Adrenal gland (tissue), 12 donors: ENCODE results near the gene ACHE. TPM values are rescaled to one million over a fixed set of nuclear protein-coding genes. Genes with fewer than 3 reads are reported as not detected.
A peak's percentile ranks its signal among the peaks of the same experiment; 100 is the strongest.
"Not testable (repeated sequence)": the region's sequence is repeated elsewhere in the genome, so short reads cannot be mapped to it uniquely, and the experiment has no call there.

Experiments
- DNase-seq, 7 donors: peaks; one replicate each; pipeline ENCODE4 v3.0.0-alpha.2; 2019 to 2020
- H3K27ac ChIP-seq, 5 donors: fragments of 200-600 bp; sonication (generic) in 4 of 5; 1 replicate in 3 of 5; 2 replicates in 2 of 5; pipeline versions ENCODE4 v1.5.1 to v1.8.0; 2016 to 2020; ENCODE audit warnings: mild to moderate bottlenecking in 1 of 5
- H3K27me3 ChIP-seq: fragments of 200-600 bp; 2 replicates; pipeline ENCODE4 v1.8.0; 2021
- H3K36me3 ChIP-seq, 2 donors: fragments of 200-600 bp; replicated peaks in 1 of 2; 1 replicate in 1 of 2; 2 replicates in 1 of 2; pipeline versions ENCODE4 v1.5.1 to v1.8.0; 2018 to 2022
- H3K4me1 ChIP-seq, 2 donors: fragments of 200-600 bp; replicated peaks in 1 of 2; 1 replicate in 1 of 2; 2 replicates in 1 of 2; pipeline versions ENCODE4 v1.5.1 to v1.8.0; 2018 to 2021
- H3K4me3 ChIP-seq, 4 donors: fragments of 200-600 bp; sonication (generic) in 3 of 4; one replicate each; pipeline ENCODE4 v1.5.1; 2016 to 2018
- H3K9me3 ChIP-seq, 3 donors: fragments of 200-600 bp; sonication (generic) in 1 of 3; replicated peaks in 1 of 3; 1 replicate in 2 of 3; 2 replicates in 1 of 3; pipeline versions ENCODE4 v1.5.1 to v1.8.0; 2016 to 2021
- CTCF ChIP-seq, 6 experiments: fragments of 450-650 bp in 4 of 6; fragments of 200-600 bp in 2 of 6; sonication (generic) in 1 of 6; IDR thresholded peaks; 1 replicate in 5 of 6; 2 replicates in 1 of 6; pipeline versions ENCODE4 v1.5.1 to v1.8.0; 2016 to 2021; ENCODE audit warnings: antibody characterized with exemption in 6 of 6, mild to moderate bottlenecking in 2 of 6, moderate library complexity in 1 of 6
- POLR2A ChIP-seq, 2 donors: fragments of 450-650 bp; IDR thresholded peaks; one replicate each; pipeline ENCODE4 v1.6.1; 2017; ENCODE audit warnings: antibody characterized with exemption in 2 of 2, mild to moderate bottlenecking in 2 of 2, moderate library complexity in 1 of 2
- WGBS, 4 donors: extraction: QIAGEN DNeasy Blood & Tissue Kit in 2 of 4; methylation state at CpG; one replicate each; pipeline versions ENCODE4 v1.1.5 to v1.1.7; 2013 to 2017; 5-methylcytosine and 5-hydroxymethylcytosine counted together
- intact Hi-C, 2 donors: fragments of 100-400 bp; cut with DNase I; formaldehyde crosslinking; loops; one replicate each; pipeline versions ENCODE4 v1.14.1 to v1.15.0; 2022 to 2023
- polyA plus RNA-seq, 3 donors: library from polyadenylated mRNA; stranded (reverse); fragments of 200-250 nt in 2 of 3; fragments of 350-450 nt in 1 of 3; fragmentation: Illumina TruSeq in 1 of 3; extraction: RNeasy Lipid Tissue Mini Kit (QIAGEN cat#74804) in 1 of 3; gene quantifications; one replicate each; pipeline ENCODE4 v1.2.3, GENCODE V29; 2013 to 2014
- total RNA-seq, 9 donors: library from RNA; depleted of rRNA in 4 of 9; stranded (reverse); fragments of >200 nt in 4 of 9; fragments of 120-200 nt in 1 of 9; fragmentation: NEBNext Ultra II Directional in 1 of 9; extraction: Animal tissue kit (Norgen Biotek cat#: 25700) in 1 of 9; gene quantifications; one replicate each; pipeline versions ENCODE4 v1.1.0 to v1.2.4, GENCODE V29; 2013 to 2023
- donor health status: healthy with polysubstance abuse.
- donor health status: Bipolar disorder and iron deficiency.
- donor health status: DM: yes; HTN: yes; CAD: no.
- donor health status: DM: no; HTN: no; CAD: no.
- donor health status: DM: no; HTN: no; CAD: no.
- donor health status: DM: yes; HTN: yes; CAD: no.

The ACHE gene
- total and polyA plus RNA-seq, 12 donors, result 0.26 to 10.2 (median 2.1) TPM

GRCh38 chr7:100914879-100915447 lies 19.3 kb upstream of the ACHE start:
- TF ChIP-seq POLR2A (IDR thresholded peaks at IDR 0.05) (no peak), CTCF (IDR thresholded peaks at IDR 0.05) (no peak)
- Histone ChIP-seq H3K27ac (no peak overlapping the region), H3K9me3 (no peaks in the 10 kb centered on the region), H3K36me3 (no peaks in the 10 kb centered on the region), H3K4me3 (no peak overlapping the region), H3K27me3 (no peaks in the 10 kb centered on the region), H3K4me1 (no peaks in the 10 kb centered on the region)
- WGBS, 4 donors, result 77 to 83% (median 81%) methylated on average over 8 of the region's 8 CpGs
- intact Hi-C loops, result no loop called here
- no peak for DNase-seq

GRCh38 chr7:100914208-100914878 lies 18.7 kb upstream of the ACHE start:
- H3K27ac ChIP-seq, result no peak overlapping the region
- 73 to 80% (median 78%) methylated on average over 14 to 15 of the region's 15 CpGs for WGBS, 4 donors
- H3K4me3 ChIP-seq, result no peak overlapping the region
- no peak for TF ChIP-seq CTCF (IDR thresholded peaks at IDR 0.05)
- no peak for TF ChIP-seq POLR2A (IDR thresholded peaks at IDR 0.05)
- no peaks in the 10 kb centered on the region for H3K27me3 ChIP-seq
- intact Hi-C loops, result no loop called here
- H3K36me3 ChIP-seq, result no peaks in the 10 kb centered on the region
- H3K9me3 ChIP-seq, result no peaks in the 10 kb centered on the region
- no peaks in the 10 kb centered on the region for H3K4me1 ChIP-seq
- DNase-seq, result peak in 4 of 7 donors; percentile 21 to 41 (median 24)

GRCh38 chr7:100911484-100911883 lies 15.8 kb upstream of the ACHE start:
- WGBS, 4 donors, result 71 to 97% (median 86%) methylated on average over 2 to 3 of the region's 3 CpGs
- Histone ChIP-seq H3K27ac (no peak overlapping the region), H3K9me3 (no peaks in the 10 kb centered on the region), H3K4me1 (no peaks in the 10 kb centered on the region), H3K36me3 (no peaks in the 10 kb centered on the region), H3K4me3 (no peak overlapping the region), H3K27me3 (no peaks in the 10 kb centered on the region)
- TF ChIP-seq CTCF (IDR thresholded peaks at IDR 0.05) (no peak), POLR2A (IDR thresholded peaks at IDR 0.05) (no peak)
- no peak for DNase-seq
- intact Hi-C loops, result no loop called here

GRCh38 chr7:100910443-100910842 lies 14.8 kb upstream of the ACHE start:
- intact Hi-C loops, H3K4me1 ChIP-seq, H3K27ac ChIP-seq, H3K9me3 ChIP-seq, H3K36me3 ChIP-seq, H3K27me3 ChIP-seq, H3K4me3 ChIP-seq: not testable (repeated sequence)
- peak in 2 of 7 donors; percentile 12 to 18 for DNase-seq
- WGBS, 4 donors, result 73 to 87% (median 82%) methylated on average over 7 of the region's 7 CpGs

- no peak for DNase-seq
- intact Hi-C loops, result no loop called here
- no peaks in the 10 kb centered on the region for H3K9me3 ChIP-seq
- WGBS, 4 donors, result 90 to 98% (median 93%) methylated on average over 5 of the region's 5 CpGs
- no peak overlapping the region for H3K4me3 ChIP-seq
- no peaks in the 10 kb centered on the region for H3K36me3 ChIP-seq
- H3K4me1 ChIP-seq, result no peaks in the 10 kb centered on the region
- no peak overlapping the region for H3K27ac ChIP-seq
- TF ChIP-seq CTCF (IDR thresholded peaks at IDR 0.05) (no peak), POLR2A (IDR thresholded peaks at IDR 0.05) (no peak)
- no peaks in the 10 kb centered on the region for H3K27me3 ChIP-seq
Measured at GRCh38 chr7:100908512-100908911, 12.8 kb upstream of the ACHE start.
